GM12874 (cell line): ENCODE data around the gene SPR.

ENCODE experiments used
- CTCF ChIP-seq: IDR thresholded peaks from 2 replicates; pipeline ENCODE4 v1.5.1; 2011; ENCODE audit warnings: low read depth, mild to moderate bottlenecking, control low read depth, low read length, moderate library complexity; ENCODE audit not compliant: insufficient read depth

Gene SPR

GRCh38 chr2:72871060-72871459 lies 16.1 kb upstream of the SPR start:
- TF ChIP-seq CTCF = no peak

DNA sequence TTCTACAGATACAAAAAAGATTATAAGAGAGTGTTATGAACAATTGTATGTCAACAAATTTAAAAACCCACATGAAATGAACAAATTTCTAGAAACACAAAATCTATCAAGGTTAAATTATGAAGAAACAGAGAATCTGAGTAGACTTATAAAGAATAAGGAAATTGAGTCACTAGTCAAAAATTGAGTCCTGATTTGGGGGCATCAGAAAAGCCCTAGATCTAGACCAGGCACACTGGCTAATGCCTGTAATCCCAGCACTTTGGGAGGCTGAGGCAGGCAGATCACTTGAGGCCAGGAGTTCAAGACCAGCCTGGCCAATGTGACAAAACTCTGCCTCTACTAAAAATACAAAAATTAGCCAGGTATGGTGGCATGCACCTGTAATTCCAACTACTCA lies 15.3 kb upstream of the SPR start:
- no peak for TF ChIP-seq CTCF

DNA sequence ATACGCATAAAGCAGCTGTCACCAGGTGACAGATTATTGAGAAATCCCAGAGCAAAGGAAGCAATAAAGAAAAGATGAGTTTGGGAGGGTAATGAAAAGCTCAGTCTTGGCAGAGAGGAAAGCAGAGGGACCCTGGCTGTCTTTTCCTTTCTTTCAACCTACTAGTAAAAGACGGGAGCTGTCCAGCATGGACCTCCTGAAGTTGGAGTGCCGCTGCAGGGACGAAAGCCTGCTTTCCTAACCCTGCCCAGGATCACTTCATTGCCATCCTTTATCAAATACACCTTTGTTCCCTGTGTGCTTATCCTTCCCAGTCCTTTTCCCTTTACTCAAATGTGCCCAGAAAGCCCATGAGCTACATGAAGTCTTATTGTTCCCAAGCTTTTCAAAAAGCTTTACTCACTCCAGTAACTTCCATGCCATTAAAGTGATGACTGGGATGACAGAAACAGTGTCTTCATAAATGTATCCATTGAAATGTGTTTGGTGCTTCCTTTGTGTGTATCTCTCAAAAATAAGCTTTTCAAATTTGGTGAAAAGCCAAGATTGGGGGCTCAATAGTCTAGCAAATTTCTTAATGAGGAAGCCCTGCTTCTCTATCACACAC lies 3.7 kb upstream of the SPR start:
- no peak for TF ChIP-seq CTCF

- TF ChIP-seq CTCF = no peak
Measured at GRCh38 chr2:72886505-72887031, 640 bp upstream of the SPR start.

DNA sequence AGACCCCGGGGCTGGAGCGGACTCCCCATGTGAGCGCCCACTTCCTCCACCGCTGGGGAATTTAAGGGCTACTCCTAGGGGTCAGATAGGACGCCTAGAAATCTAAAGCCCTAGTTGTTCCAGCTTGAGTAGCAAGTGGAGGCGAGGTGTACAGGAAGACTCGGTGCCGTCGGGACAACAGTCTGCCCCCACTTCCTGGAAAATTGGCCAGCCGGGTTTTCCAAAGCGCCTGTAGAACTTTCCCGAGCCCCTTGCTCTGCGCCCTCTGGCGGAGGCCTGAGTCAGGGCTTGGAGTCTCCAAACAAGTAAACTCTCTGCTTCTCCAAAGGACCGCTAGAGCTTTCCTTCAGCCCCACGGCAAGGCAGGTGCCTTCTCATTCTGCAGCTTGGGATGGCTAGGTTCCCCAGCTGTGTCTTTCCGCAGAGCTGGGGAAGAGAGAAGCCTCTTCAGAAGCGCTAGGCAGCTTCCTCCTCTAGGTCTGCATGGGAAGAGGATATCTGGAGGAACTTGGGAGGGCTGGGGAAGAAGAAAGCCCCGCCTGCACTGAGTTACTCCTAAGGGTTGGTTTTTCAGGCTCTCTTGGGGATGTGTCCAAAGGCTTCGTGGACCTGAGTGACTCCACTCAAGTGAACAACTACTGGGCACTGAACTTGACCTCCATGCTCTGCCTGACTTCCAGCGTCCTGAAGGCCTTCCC lies 681 bp downstream of the SPR start:
- peak; percentile 91 for TF ChIP-seq CTCF

- TF ChIP-seq CTCF = no peak
Measured at GRCh38 chr2:72888438-72889202, 1.4 kb downstream of the SPR start.

DNA sequence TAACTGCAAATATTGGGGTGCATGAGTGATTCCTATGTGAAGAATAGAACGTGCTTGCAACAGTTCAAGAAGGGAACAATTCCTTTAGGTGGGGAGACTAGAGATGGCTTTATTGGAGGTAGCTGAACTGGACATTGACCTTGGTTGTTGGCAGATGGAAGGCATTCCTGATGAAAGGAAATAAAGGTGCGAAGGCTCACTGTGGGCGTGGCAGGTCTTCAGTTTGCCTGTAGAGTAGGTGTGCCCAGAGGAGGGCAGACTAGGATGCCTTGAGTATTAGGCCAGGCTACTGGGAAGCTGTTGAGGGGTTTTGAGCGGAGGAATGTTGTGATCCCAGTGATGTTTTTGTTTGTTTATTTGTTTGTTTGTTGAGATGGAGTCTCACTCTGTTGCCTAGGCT lies 2.8 kb downstream of the SPR start:
- no peak for TF ChIP-seq CTCF
